Left ventricle myocardium inferior (tissue), 1 donor: ENCODE results near the gene USP34. TPM values are rescaled to one million over a fixed set of nuclear protein-coding genes. Genes with fewer than 3 reads are reported as not detected.

ENCODE experiments used
- DNase-seq: peaks from one replicate; pipeline ENCODE4 v3.0.0-alpha.2; 2020
- H3K27ac ChIP-seq: fragments of 200-600 bp; replicated peaks from 2 replicates; pipeline ENCODE4 v1.8.0; 2021
- H3K27me3 ChIP-seq: fragments of 200-600 bp; 2 replicates; pipeline ENCODE4 v1.8.0; 2021; ENCODE audit warnings: low read depth
- H3K36me3 ChIP-seq: fragments of 200-600 bp; 2 replicates; pipeline ENCODE4 v1.8.0; 2021
- H3K4me1 ChIP-seq: fragments of 200-600 bp; 2 replicates; pipeline ENCODE4 v1.8.0; 2021
- H3K4me3 ChIP-seq: fragments of 200-600 bp; 2 replicates; pipeline ENCODE4 v1.8.0; 2021; ENCODE audit warnings: mild to moderate bottlenecking, moderate library complexity
- H3K9me3 ChIP-seq: fragments of 200-600 bp; replicated peaks from 2 replicates; pipeline ENCODE4 v1.8.0; 2021
- CTCF ChIP-seq: fragments of 200-600 bp; IDR thresholded peaks from 2 replicates; pipeline ENCODE4 v1.8.0; 2021; ENCODE audit warnings: antibody characterized with exemption, mild to moderate bottlenecking, borderline replicate concordance
- intact Hi-C: fragments of 100-400 bp; cut with micrococcal nuclease; formaldehyde crosslinking; loops from one replicate; pipeline ENCODE4 v1.11.0; 2022
- total RNA-seq: library from RNA; stranded (reverse); fragmentation: NEBNext Ultra II Directional; extraction: Animal tissue kit (Norgen Biotek cat#: 25700); gene quantifications from one replicate; pipeline ENCODE4 v1.2.1, GENCODE V29; 2021
- donor health status: DM: no; HTN: yes; CAD: no; lungs with severe emphysema.

The USP34 gene
- total RNA-seq, 1 donor from 2014 or later, result 50.0 TPM

- no peak for TF ChIP-seq CTCF
- intact Hi-C loops, result no loop called here
- no peaks in the 10 kb centered on the region for H3K27me3 ChIP-seq
- peaks cover 17% of the 10 kb centered on the region for H3K9me3 ChIP-seq
- peaks cover 30% of the 10 kb centered on the region for H3K36me3 ChIP-seq
- H3K4me3 ChIP-seq, result no peak overlapping the region
- H3K4me1 ChIP-seq, result peaks cover 41% of the 10 kb centered on the region
- H3K27ac ChIP-seq, result no peak overlapping the region
- no peak for DNase-seq
Measured at GRCh38 chr2:61354543-61355197, 116.2 kb downstream of the USP34 start.

- DNase-seq, result no peak
- H3K27me3 ChIP-seq, result no peaks in the 10 kb centered on the region
- H3K9me3 ChIP-seq, result peaks cover 17% of the 10 kb centered on the region
- intact Hi-C loops, result no loop called here
- H3K27ac ChIP-seq, result no peak overlapping the region
- TF ChIP-seq CTCF, result no peak
- peaks cover 36% of the 10 kb centered on the region for H3K36me3 ChIP-seq
- H3K4me3 ChIP-seq, result no peak overlapping the region
- H3K4me1 ChIP-seq, result peaks cover 34% of the 10 kb centered on the region
Measured at GRCh38 chr2:61353909-61354308, 117.0 kb downstream of the USP34 start.

GRCh38 chr2:61350777-61351176 lies 120.1 kb downstream of the USP34 start:
- peaks cover 2% of the 10 kb centered on the region for H3K4me1 ChIP-seq
- no peak overlapping the region for H3K4me3 ChIP-seq
- H3K27me3 ChIP-seq, result no peaks in the 10 kb centered on the region
- H3K9me3 ChIP-seq, result peaks cover 17% of the 10 kb centered on the region
- TF ChIP-seq CTCF, result no peak
- intact Hi-C loops, result no loop called here
- H3K36me3 ChIP-seq, result peaks cover 68% of the 10 kb centered on the region
- no peak for DNase-seq
- H3K27ac ChIP-seq, result no peak overlapping the region

- Histone ChIP-seq H3K4me3 (no peak overlapping the region), H3K27ac (no peak overlapping the region), H3K36me3 (peaks cover 79% of the 10 kb centered on the region), H3K4me1 (no peaks in the 10 kb centered on the region), H3K9me3 (no peaks in the 10 kb centered on the region), H3K27me3 (no peaks in the 10 kb centered on the region)
- no peak for TF ChIP-seq CTCF
- no peak for DNase-seq
- intact Hi-C loops, result no loop called here
Measured at GRCh38 chr2:61343141-61343540, 127.7 kb downstream of the USP34 start.

- H3K36me3 ChIP-seq, result peaks cover 64% of the 10 kb centered on the region
Measured at GRCh38 chr2:61340242-61340641, 130.6 kb downstream of the USP34 start.

More at GRCh38 chr2:61340242-61340641, 130.6 kb downstream of the USP34 start:
- Histone ChIP-seq H3K4me1 (no peaks in the 10 kb centered on the region), H3K4me3 (no peak overlapping the region), H3K27ac (no peak overlapping the region), H3K9me3 (no peaks in the 10 kb centered on the region), H3K27me3 (no peaks in the 10 kb centered on the region)
- DNase-seq, result no peak
- intact Hi-C loops, result no loop called here
- no peak for TF ChIP-seq CTCF
